Activated T-cell treated with anti-CD3 and anti-CD28 coated beads for 48 hours (primary cell): ENCODE measurements around the gene GRK4.

ENCODE experiments used
- DNase-seq: peaks from one replicate; pipeline ENCODE4 v3.0.0-alpha.2; 2020; ENCODE audit warnings: low read depth

Gene GRK4

DNA sequence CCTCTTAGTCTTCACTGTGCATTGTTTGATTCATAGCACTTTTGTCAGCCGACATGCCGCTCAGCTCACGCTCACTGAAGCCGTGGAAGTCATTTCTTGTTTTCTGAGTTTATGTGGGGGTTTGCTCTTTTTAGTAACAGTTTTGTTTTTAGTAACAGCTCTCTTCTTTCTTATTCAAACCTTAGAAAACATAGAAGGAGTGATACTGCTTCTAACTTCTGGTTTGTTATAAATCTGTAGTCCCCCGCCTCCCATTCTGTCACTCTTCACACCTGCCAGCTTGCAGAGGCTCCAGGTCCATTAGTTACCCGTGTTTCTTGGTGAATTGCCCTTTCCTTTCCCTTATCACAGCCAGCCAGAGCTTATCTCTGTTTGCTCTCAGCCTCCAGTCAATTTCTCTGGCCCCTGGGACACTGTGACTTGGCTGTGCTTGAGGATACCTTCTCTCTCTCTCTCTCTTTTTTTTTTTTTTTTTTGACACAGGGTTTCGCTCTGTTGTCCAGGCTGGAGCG lies 50.5 kb downstream of the GRK4 start:
- no peak for DNase-seq

DNA sequence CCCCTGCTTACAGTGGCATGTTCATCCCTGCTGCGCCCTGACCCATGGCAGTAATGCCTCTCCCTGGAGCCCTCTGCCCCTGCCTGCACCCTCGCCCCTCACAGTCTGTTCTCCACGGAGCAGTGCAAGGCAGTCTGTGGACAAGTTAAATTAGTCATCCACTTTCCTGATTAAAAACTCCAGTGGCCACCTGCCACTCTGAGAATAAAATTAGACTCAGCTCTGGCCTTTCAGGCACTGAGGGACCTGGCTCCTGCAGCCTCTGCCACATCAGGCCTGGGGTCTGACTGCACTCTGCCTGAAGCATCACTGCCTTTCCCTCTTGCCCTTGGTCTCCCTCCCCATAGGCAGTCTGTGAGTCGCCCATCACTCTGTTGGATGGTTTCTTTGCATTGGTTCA lies 53.6 kb downstream of the GRK4 start:
- DNase-seq, result no peak

DNA sequence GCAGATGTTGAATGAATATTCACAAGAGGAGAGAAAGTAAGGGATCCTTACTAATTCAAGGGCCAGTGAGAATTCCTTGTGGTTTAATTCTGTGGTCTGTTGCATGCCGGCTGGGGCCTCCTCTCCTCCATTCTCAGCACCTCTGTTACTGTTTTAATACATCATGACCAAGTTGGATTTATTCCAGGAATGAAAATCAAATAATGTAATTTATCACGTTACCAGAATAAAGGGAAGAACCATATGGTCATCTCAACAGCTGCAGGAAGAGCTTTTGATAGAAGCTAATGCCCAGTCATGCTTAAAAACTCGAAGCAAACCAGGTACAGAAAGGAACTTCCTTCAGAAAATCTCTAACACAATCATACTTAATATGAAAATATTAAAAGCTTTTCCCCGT lies 54.1 kb downstream of the GRK4 start:
- no peak for DNase-seq

DNA sequence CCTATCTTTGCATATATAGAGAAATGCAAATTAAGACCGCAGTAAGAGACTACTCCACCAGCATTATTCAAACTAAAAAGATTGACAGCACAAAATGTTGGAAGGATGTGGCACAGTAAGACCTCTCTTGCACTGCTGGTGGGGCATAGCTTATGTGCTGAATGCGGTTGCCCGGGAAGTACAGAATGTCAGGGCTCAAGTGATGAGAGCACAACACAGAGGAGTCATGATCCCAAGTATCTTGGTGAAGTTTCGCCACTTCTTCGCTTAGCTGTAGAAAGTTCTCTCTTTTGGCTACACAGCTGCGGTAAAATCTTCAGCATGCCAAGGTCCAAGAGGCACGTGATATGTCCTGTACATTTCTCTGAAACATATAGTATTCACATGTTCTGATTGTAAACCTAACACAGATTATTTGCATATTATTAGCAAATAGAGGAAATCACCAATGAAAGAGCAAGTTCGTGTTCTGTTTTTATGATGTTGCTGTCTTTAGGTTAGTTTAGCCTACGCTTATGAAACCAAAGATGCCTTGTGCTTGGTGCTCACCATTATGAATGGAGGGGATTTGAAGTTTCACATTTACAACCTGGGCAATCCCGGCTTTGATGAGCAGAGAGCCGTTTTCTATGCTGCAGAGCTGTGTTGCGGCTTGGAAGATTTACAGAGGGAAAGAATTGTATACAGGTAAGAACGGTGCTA lies 55.9 kb downstream of the GRK4 start:
- no peak for DNase-seq

DNA sequence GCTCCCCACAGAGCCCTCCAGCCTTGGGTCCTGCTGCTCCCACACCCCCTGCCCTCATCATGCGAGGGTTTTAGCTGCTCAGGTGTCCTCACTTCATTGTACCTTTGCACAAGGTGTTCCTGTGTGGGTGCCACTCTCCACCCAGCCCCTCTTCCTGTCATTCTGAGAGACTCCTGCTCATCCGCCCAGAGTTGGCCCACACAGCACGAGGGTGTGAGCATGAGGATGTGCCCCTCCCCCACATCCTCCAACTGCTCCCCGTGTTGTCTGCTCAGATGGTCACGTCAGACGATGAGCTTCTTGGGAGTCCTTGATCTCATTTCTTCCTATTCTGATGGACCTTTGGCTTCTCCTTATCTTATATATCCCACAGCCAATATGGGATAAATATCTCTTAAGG lies 57.8 kb downstream of the GRK4 start:
- DNase-seq, result no peak

DNA sequence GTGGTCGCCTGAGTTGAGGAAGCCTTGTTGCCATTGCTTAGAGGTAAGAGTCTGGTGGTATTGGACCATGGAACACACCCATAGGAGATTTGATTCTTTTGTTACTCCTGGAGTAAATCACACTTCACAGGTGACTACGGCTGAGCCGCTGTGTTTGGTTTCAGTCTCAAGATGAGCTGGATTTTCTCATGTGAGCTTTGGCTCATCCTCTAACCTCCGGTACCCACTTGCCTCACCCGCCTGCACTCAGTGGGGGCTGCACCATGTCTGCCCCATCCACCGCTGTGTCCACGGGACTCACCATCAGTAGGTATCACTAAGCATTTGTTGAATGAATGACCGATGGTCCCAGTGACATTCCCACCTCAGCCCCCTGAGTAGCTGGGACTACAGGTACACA lies 58.3 kb downstream of the GRK4 start:
- no peak for DNase-seq

DNA sequence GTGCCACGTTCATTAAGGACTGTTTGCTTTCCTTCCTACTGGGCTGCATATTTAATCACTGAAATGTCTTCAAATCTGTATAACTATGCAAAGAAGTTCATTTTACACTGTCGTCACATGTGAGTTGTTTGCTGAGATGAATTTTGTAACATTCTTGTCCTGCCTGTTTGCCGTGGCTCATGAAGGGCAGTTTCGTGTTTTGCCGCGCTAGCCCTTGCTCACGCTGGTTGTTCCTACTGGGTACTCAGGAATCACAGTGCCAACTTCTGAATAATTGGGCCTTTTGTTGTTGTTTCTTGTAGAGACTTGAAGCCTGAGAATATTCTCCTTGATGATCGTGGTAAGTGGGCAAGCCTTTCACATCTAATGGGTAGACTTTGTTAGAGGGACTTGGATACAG lies 58.7 kb downstream of the GRK4 start:
- no peak for DNase-seq

DNA sequence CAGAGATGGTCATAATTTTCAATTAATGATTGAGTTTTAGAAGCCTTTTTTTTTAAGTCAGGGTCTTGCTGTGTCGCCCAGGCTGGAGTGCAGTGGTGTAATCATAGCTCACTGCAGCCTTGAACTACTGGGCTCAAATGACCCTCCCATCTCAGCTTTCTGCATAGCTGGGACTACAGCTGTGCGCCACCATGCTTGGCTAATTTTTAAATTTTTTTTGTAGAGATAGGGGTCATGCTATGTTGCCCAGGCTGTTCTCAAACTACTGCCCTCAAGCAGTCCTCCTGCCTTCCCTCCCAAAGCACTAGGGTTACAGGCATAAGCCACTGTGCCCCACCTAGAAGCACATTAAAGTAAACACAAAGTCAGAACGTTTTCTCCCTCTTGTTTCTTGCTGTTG lies 59.3 kb downstream of the GRK4 start:
- no peak for DNase-seq

DNA sequence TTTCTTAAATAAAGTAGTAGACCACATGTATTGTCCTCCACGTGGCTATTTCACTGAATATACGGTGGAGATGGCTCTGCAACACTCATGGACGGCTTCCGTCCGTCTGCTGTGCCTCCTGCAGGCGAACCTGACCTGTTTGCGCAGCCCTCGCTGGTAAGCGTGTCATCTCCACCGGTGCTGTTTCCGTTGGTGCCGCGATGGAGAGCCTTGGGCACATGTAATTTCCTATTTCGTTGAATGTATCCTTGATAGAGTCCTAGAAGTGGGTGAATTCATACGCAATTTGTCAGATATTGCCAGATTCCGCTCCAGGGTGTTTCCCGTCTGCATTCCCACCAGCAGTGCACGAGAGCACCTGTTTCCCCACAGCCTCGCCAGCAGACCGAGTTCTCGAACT lies 62.5 kb downstream of the GRK4 start:
- DNase-seq, result no peak

DNA sequence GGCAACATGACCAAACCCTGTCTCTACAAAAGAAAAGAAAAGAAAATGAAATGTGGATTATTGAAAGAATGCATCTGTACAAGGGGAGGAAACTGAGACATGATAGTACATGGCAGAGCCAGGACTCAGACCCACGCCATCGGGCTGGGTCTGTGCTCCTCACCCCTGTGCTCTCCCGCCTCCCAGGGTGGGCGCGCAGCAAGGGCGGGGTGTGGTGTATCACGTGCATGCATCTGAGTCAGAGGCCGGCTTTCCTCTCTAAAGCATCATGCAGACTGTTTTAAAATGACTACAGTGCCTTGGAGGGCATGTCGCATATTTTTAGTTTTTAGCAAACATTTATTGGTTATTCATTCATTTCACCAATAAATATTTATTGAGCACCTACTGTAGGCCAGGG lies 63.2 kb downstream of the GRK4 start:
- no peak for DNase-seq

DNA sequence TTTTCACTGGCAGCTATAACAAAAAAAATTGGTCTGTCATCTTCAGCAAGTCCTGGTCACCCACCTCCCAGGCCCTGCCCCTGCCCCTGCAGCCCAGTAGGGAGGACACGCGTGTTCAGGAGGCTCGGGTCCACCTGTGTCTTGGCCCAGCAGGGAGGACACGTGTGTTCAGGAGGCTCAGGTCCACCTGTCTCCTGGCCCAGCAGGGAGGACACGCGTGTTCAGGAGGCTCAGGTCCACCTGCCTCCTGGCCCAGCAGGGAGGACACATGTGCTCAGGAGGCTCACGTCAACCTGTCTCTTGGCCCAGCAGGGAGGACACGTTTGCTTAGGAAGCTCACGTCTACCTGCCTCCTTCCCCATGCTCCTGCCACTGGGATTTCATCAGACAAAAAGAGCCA lies 66.1 kb downstream of the GRK4 start:
- DNase-seq, result no peak

DNA sequence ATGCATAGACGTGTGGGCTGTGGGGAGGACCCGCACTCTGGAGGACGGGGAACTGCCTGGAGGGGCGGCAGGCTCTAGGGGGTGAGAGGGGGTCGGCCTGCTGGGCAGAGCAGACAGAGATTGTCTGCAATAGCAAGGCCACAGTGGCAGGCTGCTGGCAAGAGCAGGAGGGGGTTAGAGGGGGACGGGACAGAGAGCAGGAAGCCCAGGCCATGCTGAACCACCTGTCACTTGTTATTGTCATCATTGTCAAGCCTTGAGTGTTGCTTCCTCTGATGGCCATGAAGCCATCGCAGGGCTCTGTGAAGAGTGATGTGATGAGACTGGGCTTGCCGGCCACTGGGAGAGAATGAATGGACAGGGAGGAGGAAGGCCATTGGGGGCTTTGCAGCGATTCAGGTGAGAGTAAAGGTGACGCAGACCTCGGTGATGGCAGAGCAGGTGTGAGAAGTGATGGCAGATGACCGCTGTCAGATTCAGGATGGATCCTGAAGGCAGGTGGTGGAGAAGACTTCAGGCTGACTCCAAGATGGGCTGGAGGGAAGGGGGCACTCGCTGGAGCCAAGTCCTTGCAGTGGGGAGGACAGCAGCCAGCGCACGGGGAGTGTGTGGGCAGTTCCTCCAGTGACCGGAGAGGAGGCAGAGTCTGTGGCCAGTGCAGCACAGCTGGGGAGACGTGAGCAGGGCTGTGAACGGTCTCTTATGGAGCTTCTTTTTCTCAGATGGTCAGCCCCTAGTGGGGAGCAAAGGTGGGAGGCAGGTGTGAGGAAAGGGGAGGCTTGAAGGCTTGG lies 67.4 kb downstream of the GRK4 start:
- no peak for DNase-seq

DNA sequence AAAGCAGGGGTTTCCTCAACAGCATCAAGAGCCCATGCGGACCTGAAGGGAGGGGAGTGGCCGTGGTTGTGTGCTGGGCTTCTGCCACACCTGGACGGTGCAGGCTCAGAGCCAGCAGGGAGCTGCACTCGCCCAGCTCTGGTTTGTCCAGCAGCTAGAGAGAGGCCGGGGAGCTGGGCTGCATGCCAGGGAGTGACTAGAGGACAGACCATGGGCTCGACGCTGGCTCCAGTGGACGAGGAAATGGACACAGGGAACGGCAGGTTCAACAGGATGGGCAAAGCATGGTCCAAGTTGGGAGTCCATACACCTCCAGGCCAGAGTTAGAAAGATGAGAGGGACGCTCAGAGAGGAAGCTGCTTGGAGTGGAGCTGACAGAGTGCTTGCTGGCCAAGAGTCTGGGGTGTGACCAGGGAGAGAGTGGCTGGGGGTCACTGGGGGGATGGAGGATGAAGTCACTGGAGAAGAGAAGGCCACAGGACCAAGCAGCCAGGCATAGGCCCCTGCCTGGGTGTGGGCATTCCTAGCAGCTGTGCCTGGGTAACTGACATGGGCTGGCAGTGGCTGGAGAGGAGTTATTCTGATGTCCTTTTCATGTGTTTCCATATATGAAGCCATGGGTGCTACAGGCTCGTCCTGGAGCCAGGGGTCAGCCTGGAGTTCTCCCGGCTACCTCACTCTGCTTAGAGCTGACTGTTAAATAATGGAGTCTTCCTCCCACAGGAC lies 68.1 kb downstream of the GRK4 start:
- no peak for DNase-seq

DNA sequence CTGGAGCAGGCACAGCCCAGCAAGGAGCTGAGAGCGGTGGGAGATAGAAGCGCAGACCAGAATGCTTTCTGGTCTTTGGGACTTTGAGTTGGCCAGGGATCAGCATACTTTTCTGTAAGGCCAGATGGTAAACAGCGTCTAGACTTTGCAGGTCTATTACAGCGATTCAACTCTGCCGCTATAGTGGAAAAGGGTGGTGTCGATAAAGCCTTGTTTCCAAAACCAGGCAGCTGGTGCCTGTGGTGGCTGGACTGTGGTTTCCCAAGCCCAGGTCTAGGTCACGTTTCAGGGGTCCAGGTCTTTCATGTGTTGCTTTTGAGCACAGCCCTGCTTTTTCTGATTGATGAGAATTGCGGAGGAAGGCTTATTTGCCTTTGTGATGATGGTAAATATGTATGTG lies 70.9 kb downstream of the GRK4 start:
- DNase-seq, result no peak

DNA sequence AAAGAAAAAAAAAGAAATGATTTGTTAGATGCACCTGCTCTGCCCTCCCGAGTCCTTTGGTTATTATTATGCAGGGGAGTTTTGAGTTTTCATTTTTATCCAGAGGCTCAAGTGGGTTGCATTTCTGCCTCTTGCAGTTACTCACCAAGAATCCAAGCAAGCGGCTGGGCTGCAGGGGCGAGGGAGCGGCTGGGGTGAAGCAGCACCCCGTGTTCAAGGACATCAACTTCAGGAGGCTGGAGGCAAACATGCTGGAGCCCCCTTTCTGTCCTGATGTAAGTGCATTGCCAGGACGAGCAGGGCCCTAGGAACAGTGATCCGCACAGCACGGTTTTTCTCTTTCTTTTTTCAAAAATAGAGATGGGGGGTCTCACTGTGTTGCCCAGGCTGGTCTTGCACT lies 71.9 kb downstream of the GRK4 start:
- DNase-seq, result no peak

DNA sequence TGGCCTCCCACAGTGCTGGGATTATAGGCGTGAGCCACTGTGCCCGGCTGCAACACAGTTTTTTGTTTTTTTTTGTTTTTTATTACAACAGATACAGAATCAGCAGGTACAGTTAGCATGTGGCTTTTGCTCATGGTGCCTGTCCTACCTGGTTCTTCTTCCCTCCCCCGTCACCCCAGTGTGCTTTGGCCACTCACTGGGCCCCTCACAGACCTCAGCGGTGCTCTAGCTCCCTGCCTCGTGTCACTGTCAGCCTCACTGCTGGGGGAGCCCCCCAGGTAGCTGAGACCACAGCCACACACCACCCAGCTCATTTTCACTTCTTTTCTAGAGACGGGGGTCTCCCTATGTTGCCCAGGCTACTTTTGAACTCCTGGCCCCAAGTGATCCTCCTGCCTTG lies 72.3 kb downstream of the GRK4 start:
- no peak for DNase-seq

DNA sequence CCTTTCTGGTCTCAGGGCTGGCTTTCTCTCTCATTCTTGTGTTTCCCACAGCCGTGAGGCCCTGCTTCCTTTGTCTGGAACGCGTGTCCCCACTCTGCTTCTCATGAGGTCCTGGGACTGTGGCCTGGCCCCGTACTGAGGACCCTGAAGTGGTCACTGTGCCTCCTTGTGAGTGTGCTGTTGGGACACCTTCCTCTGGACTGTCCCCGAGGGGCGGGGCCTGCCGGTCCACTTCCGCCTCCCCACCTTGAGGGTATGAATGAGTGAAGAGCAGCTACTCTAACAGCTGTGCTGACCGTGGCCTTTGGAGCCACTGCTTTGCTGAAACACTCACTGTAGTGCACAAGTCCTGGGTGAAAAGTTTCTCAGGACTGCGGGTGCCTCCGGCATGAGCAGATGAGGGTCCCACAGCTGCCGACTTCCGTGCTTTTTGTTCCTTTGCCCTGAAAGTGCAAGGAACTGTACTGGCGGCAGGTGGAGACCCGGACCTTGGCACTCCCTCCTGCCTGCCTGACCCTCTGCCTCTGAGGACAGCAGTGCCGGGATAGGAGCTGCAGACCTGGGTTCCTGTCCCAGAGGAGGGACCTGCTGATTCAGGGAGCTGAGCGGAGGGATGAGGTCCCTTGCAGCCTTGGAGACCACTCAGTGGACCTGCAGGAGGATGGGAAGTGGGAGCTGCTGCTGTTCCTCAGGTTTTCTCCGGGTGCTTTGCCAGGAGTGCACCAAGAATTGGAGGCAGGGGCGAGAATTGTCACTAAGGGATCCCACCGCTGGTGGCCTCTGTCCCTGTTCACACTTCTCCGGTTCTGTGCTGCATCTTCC lies 73.0 kb downstream of the GRK4 start:
- DNase-seq, result no peak

DNA sequence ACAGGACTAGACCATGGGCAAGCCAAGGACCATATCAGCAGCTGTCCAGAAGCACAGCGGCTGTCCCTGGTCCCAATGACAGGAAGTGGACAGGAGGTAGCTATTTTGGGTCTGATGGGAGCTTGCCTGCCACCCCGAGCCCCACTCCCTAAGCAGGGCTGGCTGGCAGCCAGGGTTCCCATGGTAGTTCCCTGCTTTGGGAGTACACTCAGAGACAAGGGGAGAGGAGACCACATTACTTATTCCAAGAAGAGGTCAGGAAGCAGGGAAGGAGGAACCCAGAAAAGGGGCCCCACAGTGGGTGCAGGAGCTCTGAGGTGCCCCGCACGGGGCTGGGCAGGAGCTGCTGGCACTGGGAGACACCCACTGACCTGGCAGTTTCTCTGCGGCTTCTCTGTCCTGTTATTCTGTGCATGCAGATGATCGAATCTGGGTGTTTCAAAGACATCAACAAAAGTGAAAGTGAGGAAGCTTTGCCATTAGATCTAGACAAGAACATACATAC lies 74.6 kb downstream of the GRK4 start:
- DNase-seq, result no peak

DNA sequence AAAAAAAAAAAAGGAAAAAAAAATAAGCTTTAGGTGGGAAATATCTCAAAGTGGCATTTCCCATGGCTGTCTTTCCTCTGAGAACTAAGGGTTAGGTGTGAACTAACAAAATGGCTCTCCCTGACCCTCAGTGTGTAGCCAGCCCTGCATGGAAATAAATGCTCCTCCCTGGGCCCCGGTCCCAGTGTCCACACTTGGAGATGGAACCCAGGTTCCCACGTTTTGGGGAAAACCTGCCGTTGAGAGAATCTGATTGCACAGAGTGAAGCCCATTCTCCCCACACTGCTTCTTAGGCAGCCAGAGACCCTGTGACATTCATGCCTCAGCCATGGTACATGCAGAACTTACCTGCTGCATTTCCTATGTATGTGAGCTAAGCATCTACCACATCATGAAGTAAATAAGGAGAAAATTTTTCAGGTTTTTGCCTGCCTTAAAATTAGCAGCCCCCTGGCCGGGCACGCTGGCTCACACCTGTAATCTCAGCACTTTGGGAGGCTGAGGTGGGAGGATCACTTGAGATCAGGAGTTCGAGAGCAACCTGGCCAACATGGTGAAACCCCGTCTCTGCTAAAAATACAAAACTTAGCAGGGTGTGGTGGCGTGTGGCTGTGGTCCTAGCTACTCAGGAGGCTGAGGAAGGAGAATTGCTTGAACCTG lies 76.5 kb downstream of the GRK4 start:
- DNase-seq, result no peak

DNA sequence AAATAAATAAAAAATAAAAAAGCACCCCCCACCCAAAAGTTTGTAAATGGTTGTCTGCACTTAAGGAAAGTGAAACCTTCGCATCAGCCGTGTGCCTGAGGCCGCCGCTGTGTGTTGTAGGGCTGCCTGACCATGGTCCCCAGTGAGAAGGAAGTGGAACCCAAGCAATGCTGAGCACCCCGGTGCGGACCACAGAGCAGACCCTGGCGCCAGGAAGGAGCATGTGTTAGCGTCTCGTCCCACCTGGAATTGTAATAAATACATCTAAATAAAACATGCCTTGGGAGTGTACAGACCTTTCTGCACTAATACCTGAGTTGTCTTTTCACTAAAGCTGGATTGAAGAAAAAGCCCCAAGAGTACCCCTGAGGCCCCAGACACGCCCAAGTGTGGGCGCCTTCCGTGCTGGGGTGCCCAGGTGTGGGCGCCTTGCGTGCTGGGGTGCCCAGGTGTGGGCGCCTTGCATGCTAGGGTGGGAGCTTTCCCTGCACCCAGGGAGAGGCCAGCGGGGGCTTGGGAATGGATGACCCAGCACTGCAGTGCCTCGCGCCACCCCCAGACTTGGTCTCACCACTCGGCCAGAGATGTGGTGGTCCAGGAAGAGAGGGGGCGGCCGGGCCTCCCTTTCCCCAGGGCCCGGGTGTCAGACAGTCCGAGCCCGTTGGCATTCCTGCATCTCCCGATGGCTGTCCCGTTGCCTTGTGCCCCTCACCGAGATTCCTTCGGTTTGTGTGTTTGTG lies 77.3 kb downstream of the GRK4 start:
- DNase-seq, result no peak
